Measurements from ENCODE around the gene OLFM3. TPM values are rescaled to one million over a fixed set of nuclear protein-coding genes. Genes with fewer than 3 reads are reported as not detected.

OLFM3 gene
- total and polyA plus RNA-seq, 2 donors (not counting 3 experiments of a cell fraction or from before 2014, with no cell fraction given): not detected

GRCh38 chr1:101873672-101874071 lies 123.1 kb downstream of the OLFM3 start:
- H3K36me3 ChIP-seq (ENCODE audit: control insufficient read depth in 2 of 2, extremely low read depth in 1 of 2, insufficient read depth in 2 of 2, low read length in 2 of 2): no peaks in the 10 kb centered on the region
- no peak overlapping the region for H3K27ac ChIP-seq (ENCODE audit: insufficient read depth, low read depth, low read length)
- BruUV-seq (replicated peaks): no TSS peak
- intact Hi-C loops (cut with micrococcal nuclease) (no loop called here), dilution Hi-C loops (cut with MboI; ENCODE audit: extremely low pct_ligation_motif_present, low sequenced_read_pairs) (no loop called here)
- H3K4me1 ChIP-seq (ENCODE audit: control insufficient read depth, extremely low read depth, insufficient read depth, low read length): no peaks in the 10 kb centered on the region
- TF ChIP-seq POLR2AphosphoS5 (IDR thresholded peaks at IDR 0.05; ENCODE audit: insufficient read depth, low read depth, low read length): no peak
- TF ChIP-seq JUN (IDR thresholded peaks at IDR 0.05; ENCODE audit: borderline replicate concordance, insufficient read depth, insufficient read length, low read depth): no peak
- no peak for TF ChIP-seq GATA2 (IDR thresholded peaks at IDR 0.05; ENCODE audit: insufficient read depth, insufficient read length, low read depth, low read length)
- no peak for TF ChIP-seq FOS (IDR thresholded peaks at IDR 0.05; ENCODE audit: borderline replicate concordance, insufficient read depth, low read length)
- no peak for TF ChIP-seq EZH2 (IDR thresholded peaks at IDR 0.05; ENCODE audit: borderline replicate concordance, low read depth, low read length, severe bottlenecking)
- no peak for TF ChIP-seq MYC (IDR thresholded peaks at IDR 0.05; ENCODE audit: low read depth, low read length)
- TF ChIP-seq CTCF (IDR thresholded peaks at IDR 0.05; ENCODE audit: extremely low read depth in 1 of 2, insufficient read depth in 1 of 2, low read depth in 1 of 2, low read length in 2 of 2): no peak
- no peak for TF ChIP-seq MAX (IDR thresholded peaks at IDR 0.05; ENCODE audit: insufficient read depth, insufficient read length)
- TF ChIP-seq POLR2A (IDR thresholded peaks at IDR 0.05; ENCODE audit: low read depth, low read length): no peak
- no peaks in the 10 kb centered on the region for H3K27me3 ChIP-seq (ENCODE audit: control insufficient read depth in 2 of 2, insufficient read depth in 2 of 2, low read length in 2 of 2)
- no peak overlapping the region for H3K4me3 ChIP-seq (replicated peaks in 1 of 3; ENCODE audit: insufficient read depth in 1 of 3, low read depth in 1 of 3, low read length in 3 of 3)
- no peaks in the 10 kb centered on the region for H4K20me1 ChIP-seq (replicated peaks; ENCODE audit: control insufficient read depth, extremely low read depth, insufficient read depth, low read length)
- ChIA-PET POLR2A (no interaction called here), CTCF (no interaction called here)
- no peak overlapping the region for H2AFZ ChIP-seq (ENCODE audit: low read depth, low read length)
- no peak for DNase-seq (ENCODE audit: low read depth, low spot score)
- H3K9ac ChIP-seq (replicated peaks; ENCODE audit: extremely low read depth, insufficient read depth, low read length): no peak overlapping the region
- FAIRE-seq: no peak
- H3K9me1 ChIP-seq (replicated peaks; ENCODE audit: control insufficient read depth, extremely low read depth, insufficient read depth, low read length): no peaks in the 10 kb centered on the region
- H3K79me2 ChIP-seq (ENCODE audit: control insufficient read depth, insufficient read depth, low read length): no peaks in the 10 kb centered on the region
- no peak overlapping the region for H3K4me2 ChIP-seq (ENCODE audit: insufficient read depth, low read length)
- no peaks in the 10 kb centered on the region for H3K9me3 ChIP-seq (replicated peaks; ENCODE audit: control insufficient read depth, insufficient read depth, low read length)

Data from endothelial cell of umbilical vein (primary cell).